Adrenal gland (tissue), 5 donors: ENCODE results near the gene SIGLEC5.

Experiments
- CTCF ChIP-seq, 6 experiments: fragments of 450-650 bp in 4 of 6; fragments of 200-600 bp in 2 of 6; sonication (generic) in 1 of 6; IDR thresholded peaks; 1 replicate in 5 of 6; 2 replicates in 1 of 6; pipeline versions ENCODE4 v1.5.1 to v1.8.0; 2016 to 2021; ENCODE audit warnings: antibody characterized with exemption in 6 of 6, mild to moderate bottlenecking in 2 of 6, moderate library complexity in 1 of 6
- POLR2A ChIP-seq, 2 donors: fragments of 450-650 bp; IDR thresholded peaks; one replicate each; pipeline ENCODE4 v1.6.1; 2017; ENCODE audit warnings: antibody characterized with exemption in 2 of 2, mild to moderate bottlenecking in 2 of 2, moderate library complexity in 1 of 2
- donor health status: DM: no; HTN: no; CAD: no.

GRCh38 chr19:51615991-51616390 lies 14.2 kb downstream of the SIGLEC5 start:
- TF ChIP-seq CTCF (IDR thresholded peaks at IDR 0.05) (no peak), POLR2A (IDR thresholded peaks at IDR 0.05) (no peak)
